ENCODE results near the gene RAD9A.

The RAD9A gene

DNA sequence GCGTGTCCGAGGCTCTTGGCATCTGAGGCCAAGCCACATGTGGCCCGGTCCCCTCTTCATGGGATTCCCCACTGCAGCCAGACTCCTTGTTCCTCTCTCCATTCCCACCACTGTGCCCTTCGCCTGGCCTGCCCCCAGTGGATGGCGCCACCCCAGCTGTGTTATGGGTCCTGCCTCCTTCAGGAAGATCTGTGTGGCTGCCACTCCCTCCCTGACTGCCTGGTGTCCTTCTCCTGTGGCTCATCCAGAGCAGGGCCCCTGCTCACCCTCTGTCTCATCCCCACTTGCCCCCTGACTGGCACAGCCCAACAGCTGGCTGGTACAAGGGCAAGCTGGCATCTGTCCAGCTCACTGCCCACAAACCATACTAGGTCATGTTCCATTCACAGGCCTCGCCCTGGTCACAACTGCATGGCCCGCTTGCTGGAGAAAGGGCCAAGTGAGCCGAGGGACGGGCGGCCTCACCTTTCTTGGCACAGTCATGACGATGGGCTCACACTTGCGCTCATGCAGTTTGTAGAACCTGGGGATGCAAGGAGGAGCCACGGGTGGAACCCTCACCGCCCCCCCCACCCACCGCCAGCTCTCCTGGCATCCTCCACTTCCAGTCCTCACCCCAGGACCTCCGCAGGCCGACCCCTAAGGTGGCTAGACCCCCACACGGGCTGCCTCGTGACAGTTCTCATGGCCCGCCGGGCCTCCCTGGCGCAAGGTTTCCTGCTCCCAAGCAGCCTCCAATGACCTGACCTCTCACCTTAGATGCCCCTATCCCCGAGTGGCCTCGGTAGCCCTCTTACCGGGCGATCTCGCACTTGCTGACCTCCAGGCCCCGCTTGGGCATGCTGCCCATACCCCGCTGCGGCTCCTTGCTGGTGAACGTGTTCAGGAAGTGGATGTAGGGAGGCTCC is 47.8 kb downstream of the RAD9A start:
- no peak for TF ChIP-seq EZH2 (optimal IDR thresholded peaks at IDR 0.05; ENCODE audit: low read depth, low read length)
- TF ChIP-seq, protein P1, sequence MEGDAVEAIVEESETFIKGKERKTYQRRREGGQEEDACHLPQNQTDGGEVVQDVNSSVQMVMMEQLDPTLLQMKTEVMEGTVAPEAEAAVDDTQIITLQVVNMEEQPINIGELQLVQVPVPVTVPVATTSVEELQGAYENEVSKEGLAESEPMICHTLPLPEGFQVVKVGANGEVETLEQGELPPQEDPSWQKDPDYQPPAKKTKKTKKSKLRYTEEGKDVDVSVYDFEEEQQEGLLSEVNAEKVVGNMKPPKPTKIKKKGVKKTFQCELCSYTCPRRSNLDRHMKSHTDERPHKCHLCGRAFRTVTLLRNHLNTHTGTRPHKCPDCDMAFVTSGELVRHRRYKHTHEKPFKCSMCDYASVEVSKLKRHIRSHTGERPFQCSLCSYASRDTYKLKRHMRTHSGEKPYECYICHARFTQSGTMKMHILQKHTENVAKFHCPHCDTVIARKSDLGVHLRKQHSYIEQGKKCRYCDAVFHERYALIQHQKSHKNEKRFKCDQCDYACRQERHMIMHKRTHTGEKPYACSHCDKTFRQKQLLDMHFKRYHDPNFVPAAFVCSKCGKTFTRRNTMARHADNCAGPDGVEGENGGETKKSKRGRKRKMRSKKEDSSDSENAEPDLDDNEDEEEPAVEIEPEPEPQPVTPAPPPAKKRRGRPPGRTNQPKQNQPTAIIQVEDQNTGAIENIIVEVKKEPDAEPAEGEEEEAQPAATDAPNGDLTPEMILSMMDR (IDR thresholded peaks at IDR 0.05; ENCODE audit: low read length): peak; percentile 19
- Histone ChIP-seq H3K27ac (ENCODE audit: low read length) (no peak overlapping the region), H4K20me1 (ENCODE audit: insufficient read depth, low read length) (no peaks in the 10 kb centered on the region), H3K9me2 (replicated peaks; ENCODE audit: insufficient read depth, low read length) (no peaks in the 10 kb centered on the region), H3K4me3 (ENCODE audit: low read length) (no peak overlapping the region), H3K27me3 (replicated peaks; ENCODE audit: insufficient read depth, low read length) (no peaks in the 10 kb centered on the region), H3K9ac (ENCODE audit: low read length) (no peak overlapping the region), H3K79me2 (ENCODE audit: low read length) (no peaks in the 10 kb centered on the region), H3K36me3 (replicated peaks; ENCODE audit: insufficient read depth, low read length) (no peaks in the 10 kb centered on the region), H2AFZ (ENCODE audit: low read length) (no peak overlapping the region), H3K4me2 (ENCODE audit: low read depth, low read length) (no peak overlapping the region), H3K4me1 (ENCODE audit: low read length) (peaks cover 4% of the 10 kb centered on the region; the same call in 1 of the 2 replicates), H3F3A (ENCODE audit: insufficient read depth, low read length) (no peaks in the 10 kb centered on the region), H3K9me3 (replicated peaks; ENCODE audit: insufficient read depth, low read length) (no peaks in the 10 kb centered on the region)
- no peak for DNase-seq

DNA sequence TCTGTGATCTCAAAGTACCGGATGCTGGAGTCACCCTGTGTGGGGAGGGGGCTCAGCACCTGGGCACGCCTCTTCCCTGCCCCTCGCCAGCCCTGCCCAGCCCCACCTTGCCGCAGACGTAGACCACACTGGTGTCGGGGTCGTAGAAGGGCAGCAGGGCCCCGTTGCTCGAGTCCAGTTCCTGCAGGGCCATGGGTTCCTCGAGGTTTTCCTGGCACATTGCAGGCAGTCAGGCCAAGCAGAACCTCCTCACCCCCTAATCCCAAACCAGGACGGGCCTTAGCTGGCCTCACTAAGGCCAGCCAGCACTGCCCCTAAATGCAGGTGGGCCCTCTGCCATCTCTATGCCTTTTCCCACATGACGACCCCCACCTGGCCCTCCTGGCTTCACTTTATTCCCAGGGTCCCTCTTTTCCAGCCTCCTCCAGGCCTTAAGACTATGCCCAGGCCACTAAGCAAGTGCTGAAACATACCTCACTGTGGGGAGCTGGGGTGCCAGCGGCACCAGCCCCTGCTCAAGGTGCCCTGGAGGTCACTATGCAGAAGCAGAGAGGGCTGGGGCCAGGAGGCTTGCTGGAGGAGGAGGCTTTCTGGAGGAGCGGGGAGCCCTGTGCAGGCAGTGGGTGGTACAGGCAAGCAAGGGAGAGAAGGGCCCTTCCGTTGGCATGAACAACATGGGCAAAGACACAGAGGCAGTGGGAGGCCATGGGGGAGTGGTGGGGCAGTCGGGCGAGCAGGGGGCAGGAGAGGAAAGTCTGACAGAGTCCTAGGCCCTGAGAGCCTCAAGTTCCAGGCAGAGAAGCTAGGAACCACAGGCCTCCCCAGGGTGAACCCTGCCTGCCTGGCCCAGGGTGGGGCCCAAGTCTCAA is 48.7 kb downstream of the RAD9A start:
- Histone ChIP-seq H3K4me3 (ENCODE audit: low read length) (no peak overlapping the region), H3K9me3 (replicated peaks; ENCODE audit: insufficient read depth, low read length) (no peaks in the 10 kb centered on the region), H3K9me2 (replicated peaks; ENCODE audit: insufficient read depth, low read length) (no peaks in the 10 kb centered on the region), H3K9ac (ENCODE audit: low read length) (no peak overlapping the region), H3K79me2 (ENCODE audit: low read length) (no peaks in the 10 kb centered on the region), H3F3A (ENCODE audit: insufficient read depth, low read length) (no peaks in the 10 kb centered on the region), H3K27ac (ENCODE audit: low read length) (no peak overlapping the region), H3K4me1 (ENCODE audit: low read length) (peaks cover 4% of the 10 kb centered on the region; the same call in 1 of the 2 replicates), H3K36me3 (replicated peaks; ENCODE audit: insufficient read depth, low read length) (no peaks in the 10 kb centered on the region), H2AFZ (ENCODE audit: low read length) (no peak overlapping the region), H4K20me1 (ENCODE audit: insufficient read depth, low read length) (no peaks in the 10 kb centered on the region), H3K27me3 (replicated peaks; ENCODE audit: insufficient read depth, low read length) (no peaks in the 10 kb centered on the region), H3K4me2 (ENCODE audit: low read depth, low read length) (no peak overlapping the region)
- no peak for DNase-seq
- TF ChIP-seq EZH2phosphoT487 (IDR thresholded peaks at IDR 0.05; ENCODE audit: low read length) (no peak), EZH2 (optimal IDR thresholded peaks at IDR 0.05; ENCODE audit: low read depth, low read length) (no peak)
- TF ChIP-seq, protein P1 (IDR thresholded peaks at IDR 0.05; ENCODE audit: low read length): no peak

DNA sequence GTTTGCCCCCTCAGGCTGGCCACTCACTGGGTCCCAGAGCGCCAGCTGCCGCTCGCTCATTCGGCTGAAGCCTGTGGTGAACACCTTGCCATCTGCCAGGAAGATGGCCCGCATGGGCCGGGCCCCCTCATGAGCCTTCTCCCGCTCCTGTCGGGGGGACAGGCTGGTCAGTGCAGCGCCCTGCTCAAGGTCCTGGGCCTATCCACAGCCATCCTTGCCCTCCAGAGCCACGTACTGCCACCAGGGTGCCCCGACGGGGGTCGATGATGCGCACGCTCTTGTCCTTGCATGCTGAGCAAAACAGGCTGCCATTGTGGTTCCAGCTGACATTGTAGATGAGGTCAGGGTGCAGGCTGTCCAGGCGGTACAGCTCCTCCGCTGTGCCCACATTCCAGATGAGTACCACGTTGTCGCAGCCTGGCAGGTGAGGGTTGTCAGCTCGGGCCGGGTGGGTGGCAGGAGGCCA is 49.3 kb downstream of the RAD9A start:
- no peaks in the 10 kb centered on the region for H3K9me3 ChIP-seq (replicated peaks; ENCODE audit: insufficient read depth, low read length)
- TF ChIP-seq EZH2phosphoT487 (IDR thresholded peaks at IDR 0.05; ENCODE audit: low read length) (no peak), EZH2 (optimal IDR thresholded peaks at IDR 0.05; ENCODE audit: low read depth, low read length) (no peak)
- TF ChIP-seq, protein P1 (IDR thresholded peaks at IDR 0.05; ENCODE audit: low read length): no peak
- H3K27me3 ChIP-seq (replicated peaks; ENCODE audit: insufficient read depth, low read length): no peaks in the 10 kb centered on the region
- H3K4me1 ChIP-seq (ENCODE audit: low read length): peaks cover 4% of the 10 kb centered on the region; the same call in 1 of the 2 replicates
- H3K36me3 ChIP-seq (replicated peaks; ENCODE audit: insufficient read depth, low read length): no peaks in the 10 kb centered on the region
- H3K79me2 ChIP-seq (ENCODE audit: low read length): no peaks in the 10 kb centered on the region
- no peaks in the 10 kb centered on the region for H3F3A ChIP-seq (ENCODE audit: insufficient read depth, low read length)
- no peaks in the 10 kb centered on the region for H3K9me2 ChIP-seq (replicated peaks; ENCODE audit: insufficient read depth, low read length)
- no peak for DNase-seq
- no peak overlapping the region for H3K27ac ChIP-seq (ENCODE audit: low read length)
- H3K9ac ChIP-seq (ENCODE audit: low read length): no peak overlapping the region
- H3K4me3 ChIP-seq (ENCODE audit: low read length): no peak overlapping the region
- no peak overlapping the region for H3K4me2 ChIP-seq (ENCODE audit: low read depth, low read length)
- H2AFZ ChIP-seq (ENCODE audit: low read length): no peak overlapping the region
- no peaks in the 10 kb centered on the region for H4K20me1 ChIP-seq (ENCODE audit: insufficient read depth, low read length)
